ENCODE measurements around the gene TMUB1.

Gene TMUB1

GRCh38 chr7:151104411-151105235 is 21.3 kb upstream of the TMUB1 start:
- DNase-seq (ENCODE audit: low read depth in 1 of 2, low spot score in 1 of 2), result no peak

- DNase-seq (ENCODE audit: low read depth in 1 of 2, low spot score in 1 of 2), result no peak
Measured at GRCh38 chr7:151103973-151104372, 20.7 kb upstream of the TMUB1 start.

- DNase-seq (ENCODE audit: low read depth in 1 of 2, low spot score in 1 of 2), result no peak
Measured at GRCh38 chr7:151102991-151103390, 19.7 kb upstream of the TMUB1 start.

GRCh38 chr7:151101621-151102396 is 18.5 kb upstream of the TMUB1 start:
- no peak for DNase-seq (ENCODE audit: low read depth in 1 of 2, low spot score in 1 of 2)

- no peak for DNase-seq (ENCODE audit: low read depth in 1 of 2, low spot score in 1 of 2)
Measured at GRCh38 chr7:151100921-151101320, 17.6 kb upstream of the TMUB1 start.

GRCh38 chr7:151099486-151100211 is 16.4 kb upstream of the TMUB1 start:
- DNase-seq (ENCODE audit: low read depth in 1 of 2, low spot score in 1 of 2), result no peak

GRCh38 chr7:151095828-151096475 is 12.7 kb upstream of the TMUB1 start:
- DNase-seq (ENCODE audit: low read depth in 1 of 2, low spot score in 1 of 2), result no peak

- no peak for DNase-seq (ENCODE audit: low read depth in 1 of 2, low spot score in 1 of 2)
Measured at GRCh38 chr7:151095123-151095797, 12.0 kb upstream of the TMUB1 start.

- DNase-seq (ENCODE audit: low read depth in 1 of 2, low spot score in 1 of 2), result no peak
Measured at GRCh38 chr7:151094675-151095074, 11.4 kb upstream of the TMUB1 start.

- no peak for DNase-seq (ENCODE audit: low read depth in 1 of 2, low spot score in 1 of 2)
Measured at GRCh38 chr7:151093748-151094147, 10.5 kb upstream of the TMUB1 start.

- no peak for DNase-seq (ENCODE audit: low read depth in 1 of 2, low spot score in 1 of 2)
Measured at GRCh38 chr7:151091988-151092387, 8.7 kb upstream of the TMUB1 start.

- no peak for DNase-seq (ENCODE audit: low read depth in 1 of 2, low spot score in 1 of 2)
Measured at GRCh38 chr7:151091431-151091830, 8.1 kb upstream of the TMUB1 start.

GRCh38 chr7:151091003-151091402 is 7.7 kb upstream of the TMUB1 start:
- no peak for DNase-seq (ENCODE audit: low read depth in 1 of 2, low spot score in 1 of 2)

- no peak for DNase-seq (ENCODE audit: low read depth in 1 of 2, low spot score in 1 of 2)
Measured at GRCh38 chr7:151089893-151090730, 6.8 kb upstream of the TMUB1 start.

GRCh38 chr7:151088856-151089699 is 5.8 kb upstream of the TMUB1 start:
- DNase-seq (ENCODE audit: low read depth in 1 of 2, low spot score in 1 of 2), result no peak

GRCh38 chr7:151088019-151088855 is 4.9 kb upstream of the TMUB1 start:
- no peak for DNase-seq (ENCODE audit: low read depth in 1 of 2, low spot score in 1 of 2)

GRCh38 chr7:151087245-151088018 is 4.1 kb upstream of the TMUB1 start:
- DNase-seq (ENCODE audit: low read depth in 1 of 2, low spot score in 1 of 2), result peak in 1 of 2 donors; percentile 22

All from activated T-helper 1 cell treated with anti-CD3 and anti-CD28 coated beads, Interleukin-2, amount 50 U/mL, for 16 hours (primary cell).